Epithelial cell of proximal tubule (primary cell): Measurements from ENCODE around the gene FADS2. TPM values are rescaled to one million over a fixed set of nuclear protein-coding genes. Genes with fewer than 3 reads are reported as not detected.

Source experiments
- DNase-seq: peaks from one replicate; pipeline ENCODE4 v3.0.0-alpha.2; 2011; ENCODE audit warnings: low read depth
- H3K4me3 ChIP-seq: 2 replicates; pipeline ENCODE4 v1.5.1; 2011; ENCODE audit warnings: low read depth, mild to moderate bottlenecking, low read length
- total RNA-seq: library from RNA; depleted of rRNA; stranded (reverse); fragments of >200 nt; gene quantifications from 2 replicates; pipeline ENCODE4 v1.2.3, GENCODE V29; 2015
- TF ChIP-seq, protein P1 (sequence below): conservative IDR thresholded peaks from 2 replicates; pipeline ENCODE4 v1.5.1; 2012; ENCODE audit warnings: low read depth, mild to moderate bottlenecking, low read length

FADS2 gene
- total RNA-seq, 1 donor from 2014 or later, result 169 TPM

DNA sequence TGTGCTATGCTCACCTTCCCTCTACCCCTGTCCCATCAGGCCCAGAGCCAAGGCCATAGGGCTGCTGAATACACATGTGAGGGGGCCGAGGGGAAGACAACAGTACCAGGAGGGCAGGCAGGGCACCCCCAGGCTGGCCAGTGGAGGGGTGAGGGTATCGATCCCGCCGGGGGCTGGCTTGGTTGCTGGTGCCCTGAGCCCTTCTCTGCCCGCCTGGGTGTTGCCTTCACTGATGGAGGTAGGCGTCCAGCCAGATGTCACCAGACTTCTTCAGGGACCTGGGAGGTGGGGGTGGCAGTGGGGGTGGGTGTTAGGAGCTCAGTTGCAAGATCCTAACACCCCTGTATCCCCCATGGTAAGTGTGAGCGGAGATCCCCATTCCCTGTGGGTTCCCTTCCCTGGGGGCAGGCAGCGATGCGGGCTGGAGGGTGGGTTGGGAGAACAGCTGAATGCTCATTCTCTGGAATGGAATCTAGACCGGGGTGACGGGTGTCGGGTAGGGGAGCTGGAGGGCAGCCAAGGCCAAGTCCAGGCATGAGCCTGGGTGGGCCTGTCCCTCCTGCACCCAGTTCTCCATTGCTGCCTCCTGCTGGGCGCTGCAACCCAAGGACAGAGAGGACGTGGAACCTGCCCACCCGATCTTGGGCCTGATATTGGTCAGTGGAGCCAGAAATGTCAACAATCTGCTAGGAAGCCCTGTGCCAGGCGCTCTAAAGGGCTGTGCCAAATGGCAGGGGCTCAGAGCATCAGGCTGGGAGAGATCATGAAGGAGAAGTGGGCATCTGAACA lies 45.7 kb downstream of the FADS2 start:
- H3K4me3 ChIP-seq, result no peak overlapping the region
- TF ChIP-seq, protein P1, sequence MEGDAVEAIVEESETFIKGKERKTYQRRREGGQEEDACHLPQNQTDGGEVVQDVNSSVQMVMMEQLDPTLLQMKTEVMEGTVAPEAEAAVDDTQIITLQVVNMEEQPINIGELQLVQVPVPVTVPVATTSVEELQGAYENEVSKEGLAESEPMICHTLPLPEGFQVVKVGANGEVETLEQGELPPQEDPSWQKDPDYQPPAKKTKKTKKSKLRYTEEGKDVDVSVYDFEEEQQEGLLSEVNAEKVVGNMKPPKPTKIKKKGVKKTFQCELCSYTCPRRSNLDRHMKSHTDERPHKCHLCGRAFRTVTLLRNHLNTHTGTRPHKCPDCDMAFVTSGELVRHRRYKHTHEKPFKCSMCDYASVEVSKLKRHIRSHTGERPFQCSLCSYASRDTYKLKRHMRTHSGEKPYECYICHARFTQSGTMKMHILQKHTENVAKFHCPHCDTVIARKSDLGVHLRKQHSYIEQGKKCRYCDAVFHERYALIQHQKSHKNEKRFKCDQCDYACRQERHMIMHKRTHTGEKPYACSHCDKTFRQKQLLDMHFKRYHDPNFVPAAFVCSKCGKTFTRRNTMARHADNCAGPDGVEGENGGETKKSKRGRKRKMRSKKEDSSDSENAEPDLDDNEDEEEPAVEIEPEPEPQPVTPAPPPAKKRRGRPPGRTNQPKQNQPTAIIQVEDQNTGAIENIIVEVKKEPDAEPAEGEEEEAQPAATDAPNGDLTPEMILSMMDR, result no peak
- DNase-seq, result no peak

DNA sequence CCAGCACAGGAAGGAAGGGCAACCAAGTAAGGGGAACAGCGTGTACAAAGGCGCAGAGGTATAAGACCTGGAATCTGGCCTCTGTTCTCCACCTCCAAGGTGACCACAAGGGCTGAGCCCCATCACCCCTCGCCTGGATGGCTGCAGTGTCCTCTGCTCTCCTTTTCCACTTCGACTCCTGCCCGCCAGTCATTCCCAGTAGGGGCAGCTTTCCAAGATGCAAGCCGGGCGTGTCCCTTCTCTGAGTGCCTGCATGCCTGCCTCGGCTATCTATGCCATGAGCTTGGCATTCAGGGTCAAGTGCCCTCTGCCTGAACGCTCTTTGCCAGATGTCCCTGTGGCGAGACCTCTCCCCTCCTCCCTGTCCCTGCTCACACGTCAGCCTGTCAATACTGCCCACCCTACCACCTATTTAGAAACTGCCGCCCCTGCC lies 46.3 kb downstream of the FADS2 start:
- TF ChIP-seq, protein P1, result no peak
- H3K4me3 ChIP-seq, result no peak overlapping the region
- no peak for DNase-seq

DNA sequence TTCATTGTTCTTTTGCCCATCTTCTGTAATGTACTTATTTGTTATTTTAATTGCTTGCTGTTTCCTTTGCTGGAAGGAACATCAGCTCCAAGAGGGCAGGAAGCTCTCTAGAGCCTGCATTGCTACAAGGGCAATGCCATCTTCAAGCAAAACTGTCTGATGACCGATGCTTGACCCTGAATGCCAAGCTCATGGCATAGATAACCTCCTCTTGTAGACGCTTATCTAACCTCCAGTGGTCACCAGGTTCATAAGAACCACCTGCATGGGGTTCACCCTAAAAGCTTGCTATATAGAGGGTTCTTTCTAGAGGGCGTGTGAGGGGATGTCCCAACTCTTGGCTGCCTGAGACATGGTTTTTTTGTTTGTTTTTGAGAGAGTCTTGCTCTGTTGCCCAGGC lies 46.8 kb downstream of the FADS2 start:
- TF ChIP-seq, protein P1, result no peak
- DNase-seq, result no peak

DNA sequence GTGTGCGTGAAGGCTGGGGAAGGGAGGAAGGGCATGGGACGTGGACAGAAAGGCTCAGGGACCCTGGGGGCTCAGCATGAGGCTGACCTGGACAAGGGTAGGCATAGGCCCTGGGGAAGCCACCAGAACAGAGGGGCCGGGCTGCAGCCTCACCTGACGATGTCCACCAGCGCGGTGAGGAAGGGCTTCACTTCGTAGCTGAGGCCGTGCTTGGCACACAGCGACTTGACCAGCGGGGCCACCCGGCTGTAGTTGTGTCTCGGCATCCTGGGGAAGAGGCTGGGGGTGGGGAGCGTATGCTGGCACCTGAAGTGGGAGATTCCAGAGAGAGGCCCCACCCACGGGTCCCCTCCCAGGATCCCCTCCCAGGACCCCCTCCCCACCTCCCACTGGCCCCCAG lies 47.6 kb downstream of the FADS2 start:
- TF ChIP-seq, protein P1, result no peak
- no peak for DNase-seq
- H3K4me3 ChIP-seq, result no peak overlapping the region

More for the DNA sequence above, 46.8 kb downstream of the FADS2 start:
- no peak overlapping the region for H3K4me3 ChIP-seq

GRCh38 chr11:61879152-61879551 lies 51.1 kb downstream of the FADS2 start:
- DNase-seq, result no peak
- TF ChIP-seq, protein P1, result no peak
- no peak overlapping the region for H3K4me3 ChIP-seq

- TF ChIP-seq, protein P1, result no peak
- no peak for DNase-seq
- no peak overlapping the region for H3K4me3 ChIP-seq
Observed at GRCh38 chr11:61880031-61880430, 51.9 kb downstream of the FADS2 start.

GRCh38 chr11:61880454-61880853 lies 52.4 kb downstream of the FADS2 start:
- no peak overlapping the region for H3K4me3 ChIP-seq
- no peak for DNase-seq
- TF ChIP-seq, protein P1, result no peak
